GM21390 (cell line): ENCODE data around the gene SPECC1.
"Not testable (repeated sequence)": the region's sequence is repeated elsewhere in the genome, so short reads cannot be mapped to it uniquely, and the experiment has no call there.

Experiments
- ATAC-seq: cut with Tn5 transposase; IDR thresholded peaks from one replicate; pipeline ENCODE4 v1.9.1; 2021; ENCODE audit not compliant: unreplicated experiment

Gene SPECC1

DNA sequence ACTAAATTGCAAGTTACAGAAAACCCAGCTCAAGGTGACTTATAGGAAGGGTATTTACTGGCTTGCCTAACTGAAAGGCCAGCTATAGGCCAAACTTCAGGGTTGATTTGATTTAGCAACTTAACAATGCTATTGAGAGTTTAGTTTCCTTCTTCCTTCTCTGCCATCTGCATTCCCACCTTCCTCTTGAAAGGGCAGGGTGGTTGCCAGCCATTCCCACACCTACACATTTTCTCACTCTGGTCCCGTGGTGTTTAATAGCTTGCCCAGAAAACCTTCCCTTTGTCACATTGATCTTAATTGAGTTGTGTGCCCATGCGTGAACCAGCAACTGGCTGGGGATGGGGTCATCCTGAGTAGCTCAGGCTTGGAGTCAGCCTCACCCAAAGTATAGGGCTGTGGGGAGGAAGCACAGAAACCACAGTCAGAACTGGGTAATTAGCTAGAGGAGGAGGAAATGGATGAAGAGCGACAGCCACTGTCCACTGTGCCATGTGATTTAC lies 194.7 kb downstream of the SPECC1 start:
- ATAC-seq = no peak

DNA sequence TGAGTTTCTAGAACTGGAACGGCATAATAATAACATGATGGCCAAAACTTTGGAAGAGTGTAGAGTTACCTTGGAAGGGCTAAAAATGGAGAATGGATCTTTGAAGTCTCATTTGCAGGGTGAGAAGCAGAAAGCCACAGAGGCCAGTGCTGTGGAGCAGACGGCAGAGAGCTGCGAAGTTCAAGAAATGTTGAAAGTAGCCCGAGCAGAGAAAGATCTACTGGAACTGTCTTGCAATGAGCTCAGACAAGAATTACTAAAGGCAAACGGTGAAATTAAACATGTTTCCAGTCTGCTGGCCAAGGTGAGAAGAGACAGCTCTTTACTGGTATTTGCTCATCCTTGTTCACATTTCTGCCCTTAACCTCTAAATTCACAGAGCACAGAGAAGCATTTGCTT lies 196.4 kb downstream of the SPECC1 start:
- ATAC-seq = no peak

DNA sequence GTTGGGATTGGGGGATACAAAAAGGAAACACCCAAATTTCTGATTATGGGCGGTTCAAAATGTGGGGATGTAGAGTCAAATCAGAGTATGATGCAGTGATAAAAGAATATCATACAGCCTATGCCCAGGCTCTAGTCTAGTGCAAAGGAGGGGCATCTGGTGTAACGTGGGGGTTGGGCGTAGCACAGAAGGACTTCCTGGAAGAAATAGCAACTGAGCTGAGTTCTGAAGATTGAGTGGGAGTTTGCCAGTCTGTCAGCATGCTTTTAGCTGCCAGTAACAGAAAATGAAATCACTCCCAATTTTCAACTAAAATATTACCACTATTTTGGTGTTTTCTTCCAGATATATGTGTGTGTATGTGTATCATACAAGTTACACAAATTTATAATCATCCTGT lies 196.9 kb downstream of the SPECC1 start:
- no peak for ATAC-seq

DNA sequence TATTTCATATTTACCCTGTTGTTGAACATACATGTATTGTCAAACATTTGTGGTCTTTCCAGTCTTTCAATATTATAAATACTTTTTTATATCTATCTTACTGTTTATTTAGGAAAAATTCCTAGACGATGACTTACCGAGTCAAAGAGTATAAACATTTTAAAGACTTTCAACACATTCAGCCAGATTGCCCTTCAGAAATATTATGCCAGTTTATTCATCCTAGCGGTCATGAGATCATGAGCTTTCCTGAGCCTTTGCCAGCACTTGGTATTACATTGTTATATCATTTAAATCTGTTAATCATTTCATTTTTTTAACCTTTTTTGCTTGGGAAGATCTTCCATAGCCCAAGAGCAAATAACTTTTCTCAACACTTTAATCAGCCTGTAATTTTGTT lies 197.4 kb downstream of the SPECC1 start:
- no peak for ATAC-seq

DNA sequence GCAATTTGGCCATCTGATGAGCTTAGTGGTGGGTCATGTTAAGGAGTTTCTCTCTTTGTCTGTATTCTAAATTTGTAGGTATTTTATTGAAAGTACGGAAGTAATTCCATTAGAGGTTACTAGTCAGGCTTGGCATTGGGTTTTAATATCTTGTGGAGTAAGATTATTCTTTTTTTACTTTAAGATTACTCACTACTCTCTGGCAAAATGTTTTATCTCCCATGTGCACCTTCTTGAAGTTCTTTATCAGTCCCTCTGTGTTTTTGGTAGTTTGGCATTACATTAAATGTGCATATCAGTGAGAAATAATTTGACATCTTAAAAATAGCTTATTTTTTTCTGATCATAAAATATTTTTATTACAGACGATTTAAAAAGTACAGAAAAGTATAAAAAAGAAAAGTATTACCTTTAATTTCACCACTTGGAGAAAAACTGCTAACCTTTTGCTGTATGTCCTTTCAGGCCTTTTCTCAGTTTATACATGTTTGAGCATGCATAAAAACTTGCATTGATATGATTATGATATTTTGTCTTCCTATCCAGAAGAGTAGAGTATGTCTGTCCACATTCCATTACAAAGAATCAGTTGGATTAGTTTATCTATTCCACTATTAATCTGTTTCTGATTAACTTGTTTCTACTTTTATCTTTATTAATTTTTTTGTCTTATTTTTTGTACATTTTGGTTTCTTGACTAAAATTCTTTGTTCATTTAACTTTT lies 198.3 kb downstream of the SPECC1 start:
- no peak for ATAC-seq

DNA sequence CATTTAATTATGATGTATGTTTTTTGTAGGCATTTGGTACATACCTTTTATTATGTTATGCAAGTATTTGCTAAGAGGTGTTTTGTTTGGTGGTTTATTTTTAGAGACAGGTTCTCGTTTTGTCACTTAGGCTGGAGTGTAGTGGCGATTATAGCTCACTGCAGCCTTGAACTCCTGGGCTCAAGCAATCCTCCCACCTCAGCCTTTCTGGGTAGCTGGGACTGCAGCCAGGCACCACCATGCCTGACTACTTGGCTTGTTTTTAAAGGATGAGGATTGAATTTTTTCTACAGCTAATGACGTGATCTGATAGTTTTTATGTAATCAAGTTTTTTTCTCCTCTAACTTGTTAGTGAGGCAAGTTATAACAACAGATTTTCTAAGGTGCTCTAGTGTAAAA lies 199.6 kb downstream of the SPECC1 start:
- ATAC-seq = no peak

DNA sequence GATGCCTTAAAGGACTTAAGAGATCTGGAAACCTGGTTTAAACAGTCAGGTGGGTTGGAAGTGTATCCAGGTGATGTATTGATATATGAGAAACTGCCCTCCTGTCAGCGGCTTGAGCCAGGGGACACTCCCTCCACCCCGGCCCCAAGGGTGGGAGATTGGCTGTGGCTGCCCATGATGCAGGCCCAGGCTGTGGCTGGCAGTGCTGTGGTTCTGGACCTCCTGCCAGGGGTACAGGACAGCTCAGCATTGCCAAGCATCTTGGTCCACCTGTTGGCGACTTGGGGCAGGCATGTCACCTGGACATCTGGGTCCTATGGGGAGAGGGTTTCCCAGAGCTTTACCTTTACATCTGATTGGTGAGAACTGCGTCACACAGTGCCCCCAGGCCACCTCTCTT lies 201.0 kb downstream of the SPECC1 start:
- no peak for ATAC-seq

DNA sequence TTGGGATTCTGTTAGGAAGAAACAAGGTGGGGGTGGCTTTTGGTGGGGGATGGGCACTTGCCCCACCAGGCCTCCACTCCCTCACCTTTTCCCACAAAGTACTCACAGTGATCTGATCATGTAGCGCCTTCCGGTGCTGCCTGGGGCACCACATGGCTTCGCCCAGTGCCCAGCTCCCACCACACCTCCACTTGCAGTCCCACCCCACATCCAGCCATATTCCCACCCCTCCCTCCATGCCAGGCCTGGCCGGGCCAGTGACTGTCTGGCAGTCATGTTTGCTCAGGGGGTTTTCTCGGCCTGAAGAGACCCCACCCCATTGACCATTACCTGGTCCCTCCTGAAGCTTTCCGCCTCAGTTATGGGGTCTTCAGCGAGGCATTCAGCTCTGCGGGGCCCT lies 201.5 kb downstream of the SPECC1 start:
- ATAC-seq = no peak

DNA sequence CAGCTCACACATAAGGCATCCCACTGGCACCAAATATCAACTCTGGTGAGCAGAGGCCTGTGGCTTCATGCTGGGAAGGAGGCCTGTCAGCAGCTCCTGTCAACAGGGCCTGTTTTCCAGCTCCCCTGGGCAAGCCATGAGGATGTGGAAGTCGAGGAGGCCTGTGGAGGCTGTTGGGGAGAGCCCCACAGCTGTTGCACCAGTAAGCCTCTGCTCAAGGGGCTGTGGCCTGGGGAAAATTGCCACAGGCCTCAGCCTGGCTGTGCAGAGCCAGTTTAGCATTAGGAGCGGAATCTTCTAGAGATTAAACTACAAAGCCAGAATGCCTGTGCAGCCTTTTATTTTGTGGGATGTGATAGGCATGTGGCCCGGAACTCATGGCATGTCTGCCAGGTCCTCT lies 202.1 kb downstream of the SPECC1 start:
- ATAC-seq = no peak

DNA sequence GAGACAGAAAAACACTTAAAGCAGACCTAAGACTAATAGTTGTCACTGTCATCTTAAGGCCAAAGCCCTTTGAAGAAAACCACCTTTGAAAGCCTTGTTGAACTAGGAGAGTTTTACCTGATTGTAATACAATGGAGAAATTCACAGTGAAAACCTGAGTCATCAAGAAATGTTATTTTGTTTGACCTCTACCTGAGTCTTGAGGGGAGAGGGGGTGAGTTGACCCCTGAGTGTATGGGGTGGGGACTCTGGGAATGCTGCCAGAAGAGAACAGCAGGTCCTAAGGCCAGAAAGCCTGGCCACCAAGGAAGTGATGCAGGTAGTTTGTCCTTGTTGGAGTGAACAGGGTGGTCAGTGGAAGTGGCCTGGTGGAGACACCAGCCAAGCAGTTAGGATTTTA lies 204.3 kb downstream of the SPECC1 start:
- no peak for ATAC-seq

DNA sequence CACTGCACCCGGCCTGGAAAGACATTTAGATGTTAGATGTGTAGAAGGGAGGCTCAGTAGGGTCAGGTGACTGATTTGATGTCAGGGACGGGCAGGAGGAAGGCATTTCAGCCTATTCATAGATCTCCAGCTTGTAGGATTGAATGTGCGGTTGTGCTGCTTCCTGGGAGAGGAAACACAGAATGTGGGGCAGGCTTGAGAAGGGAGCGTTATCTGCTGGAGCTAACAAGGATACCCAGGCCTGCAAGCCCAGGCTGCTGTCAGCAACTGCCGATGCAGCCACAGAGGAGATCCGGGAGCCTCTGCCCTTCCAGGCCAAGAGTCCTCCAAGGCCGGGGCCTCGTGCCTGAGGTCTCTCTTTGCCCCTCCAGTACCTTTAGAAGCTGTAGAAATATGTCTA lies 205.6 kb downstream of the SPECC1 start:
- ATAC-seq = no peak

DNA sequence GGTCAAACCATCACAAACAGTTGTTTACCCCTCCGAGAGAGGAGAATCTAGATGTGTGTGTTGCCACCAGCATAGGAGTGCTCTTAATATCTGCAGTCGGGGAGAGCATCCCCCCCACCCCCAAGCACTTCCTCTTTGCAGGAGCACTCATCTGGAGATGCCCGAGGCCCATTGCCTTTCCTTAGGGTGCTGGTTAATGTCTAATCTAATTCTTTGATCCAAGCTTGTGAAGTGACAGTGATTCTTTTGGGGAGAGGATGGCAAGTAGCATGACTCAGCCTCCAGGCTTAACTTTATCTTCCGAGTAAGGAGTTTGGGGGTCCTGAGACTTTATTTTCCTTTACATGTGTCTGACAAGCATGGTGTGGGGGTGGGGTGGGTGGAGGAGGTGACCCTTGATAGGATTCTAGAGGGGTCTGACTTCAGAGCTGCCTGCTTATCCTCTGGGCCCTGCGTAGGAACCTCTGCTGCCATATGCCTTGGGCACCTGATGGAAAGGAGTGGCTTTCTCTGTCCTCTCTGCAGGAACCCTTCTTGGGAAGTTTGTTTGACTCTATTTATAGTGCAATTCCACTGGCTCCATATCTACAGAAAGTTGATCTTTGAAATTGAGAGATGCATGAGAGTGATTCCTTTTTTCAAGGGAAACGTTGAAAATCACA lies 207.1 kb downstream of the SPECC1 start:
- ATAC-seq = no peak

DNA sequence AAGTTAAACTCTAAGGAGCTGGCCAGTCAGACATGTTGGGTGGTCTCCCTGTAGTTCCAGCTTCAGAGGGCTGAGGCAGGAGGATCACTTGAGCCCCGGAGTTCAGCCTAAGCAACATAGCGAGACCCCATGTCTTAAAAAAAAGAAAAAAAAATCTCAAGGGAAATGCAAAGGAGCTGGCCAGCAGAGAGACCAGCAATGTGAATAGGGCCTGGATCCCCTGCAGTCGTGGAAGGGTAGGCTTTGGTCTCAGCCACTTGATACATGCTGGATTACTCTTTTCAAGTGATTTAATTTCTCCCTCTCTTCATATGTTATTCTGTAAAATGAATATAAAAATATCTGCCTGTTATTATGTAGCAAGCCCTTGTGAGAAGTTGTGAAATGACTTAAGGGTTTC lies 207.7 kb downstream of the SPECC1 start:
- ATAC-seq = no peak

DNA sequence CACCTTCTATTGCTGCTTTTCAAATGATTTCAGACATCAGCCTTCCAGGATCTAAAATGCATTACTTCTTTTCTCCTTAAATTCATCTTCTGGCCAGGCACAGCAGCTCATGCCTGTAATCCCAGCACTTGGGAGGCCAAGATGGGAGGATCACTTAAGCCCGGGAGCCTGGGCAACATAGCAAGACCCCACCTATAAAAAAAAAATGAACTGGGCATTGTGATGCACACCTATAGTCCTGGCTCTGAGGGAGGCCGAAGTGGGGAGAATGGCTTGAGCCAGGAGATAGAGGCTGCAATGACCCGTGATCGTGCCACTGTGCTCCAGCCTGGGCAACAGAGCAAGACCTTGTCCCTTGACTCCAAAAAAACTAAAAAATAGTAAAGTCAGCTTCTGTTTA lies 208.5 kb downstream of the SPECC1 start:
- no peak for ATAC-seq

DNA sequence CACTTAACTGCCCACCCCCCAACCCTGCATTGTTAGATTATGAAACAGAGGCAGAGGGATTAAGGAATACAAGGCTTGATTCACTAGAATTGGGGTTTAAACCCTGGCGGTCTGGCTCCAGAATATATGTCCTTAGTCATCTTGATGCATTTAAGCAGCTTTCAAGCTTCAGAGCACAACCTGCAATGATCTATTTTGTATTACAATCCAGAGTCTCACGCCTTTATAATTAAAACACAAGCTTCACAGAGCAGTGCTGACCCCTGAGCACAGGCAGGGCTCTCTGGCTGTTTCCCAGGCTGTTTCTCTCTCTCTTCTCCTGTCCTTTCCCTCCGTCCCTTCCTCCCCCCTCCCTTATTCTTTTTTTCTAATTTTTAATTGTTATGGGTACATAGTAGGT lies 209.1 kb downstream of the SPECC1 start:
- no peak for ATAC-seq

DNA sequence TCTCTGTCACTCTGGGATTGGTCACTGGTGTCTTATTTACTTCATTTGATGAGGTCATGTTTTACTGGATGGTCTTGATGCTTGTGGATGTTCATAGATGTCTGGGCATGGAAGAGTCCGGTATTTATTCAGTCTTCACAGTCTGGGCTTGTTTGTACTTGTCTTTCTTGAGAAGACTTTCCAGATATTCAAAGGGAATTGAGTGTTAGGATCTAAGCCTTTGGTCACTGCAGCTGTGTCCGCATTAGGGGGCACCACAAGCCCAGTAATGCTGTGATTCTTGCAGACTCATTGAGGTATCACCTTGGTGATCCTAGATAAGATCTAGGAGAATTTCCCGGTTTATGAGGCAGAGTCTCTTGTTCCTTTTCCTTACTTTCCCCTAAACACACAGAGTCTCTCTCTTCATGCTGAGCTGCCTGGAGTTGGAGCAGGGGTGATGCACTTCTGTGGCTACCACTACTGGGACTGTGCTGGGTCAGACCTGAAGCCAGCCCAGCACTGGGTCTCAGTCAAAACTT lies 214.7 kb downstream of the SPECC1 start:
- ATAC-seq = no peak

DNA sequence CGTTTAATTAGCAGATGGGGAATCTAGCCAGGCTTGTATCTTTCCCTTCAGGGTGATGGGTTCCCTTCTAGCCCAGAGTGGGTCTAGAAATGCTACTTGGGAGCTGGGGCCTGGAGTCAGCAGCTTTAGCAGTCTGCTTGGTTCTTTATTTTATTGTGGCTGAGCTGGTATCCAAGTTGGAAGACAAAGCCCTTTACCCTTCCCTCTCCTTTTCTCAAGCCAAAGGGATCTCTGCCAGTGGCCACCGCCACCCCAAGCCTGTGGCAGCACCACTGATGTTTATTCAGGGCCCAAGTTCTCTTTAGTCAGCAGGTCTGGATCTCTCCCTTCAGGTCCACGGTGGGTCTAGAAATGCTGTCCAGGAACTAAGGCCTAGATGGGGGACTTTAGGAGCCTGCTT lies 215.2 kb downstream of the SPECC1 start:
- ATAC-seq = no peak

DNA sequence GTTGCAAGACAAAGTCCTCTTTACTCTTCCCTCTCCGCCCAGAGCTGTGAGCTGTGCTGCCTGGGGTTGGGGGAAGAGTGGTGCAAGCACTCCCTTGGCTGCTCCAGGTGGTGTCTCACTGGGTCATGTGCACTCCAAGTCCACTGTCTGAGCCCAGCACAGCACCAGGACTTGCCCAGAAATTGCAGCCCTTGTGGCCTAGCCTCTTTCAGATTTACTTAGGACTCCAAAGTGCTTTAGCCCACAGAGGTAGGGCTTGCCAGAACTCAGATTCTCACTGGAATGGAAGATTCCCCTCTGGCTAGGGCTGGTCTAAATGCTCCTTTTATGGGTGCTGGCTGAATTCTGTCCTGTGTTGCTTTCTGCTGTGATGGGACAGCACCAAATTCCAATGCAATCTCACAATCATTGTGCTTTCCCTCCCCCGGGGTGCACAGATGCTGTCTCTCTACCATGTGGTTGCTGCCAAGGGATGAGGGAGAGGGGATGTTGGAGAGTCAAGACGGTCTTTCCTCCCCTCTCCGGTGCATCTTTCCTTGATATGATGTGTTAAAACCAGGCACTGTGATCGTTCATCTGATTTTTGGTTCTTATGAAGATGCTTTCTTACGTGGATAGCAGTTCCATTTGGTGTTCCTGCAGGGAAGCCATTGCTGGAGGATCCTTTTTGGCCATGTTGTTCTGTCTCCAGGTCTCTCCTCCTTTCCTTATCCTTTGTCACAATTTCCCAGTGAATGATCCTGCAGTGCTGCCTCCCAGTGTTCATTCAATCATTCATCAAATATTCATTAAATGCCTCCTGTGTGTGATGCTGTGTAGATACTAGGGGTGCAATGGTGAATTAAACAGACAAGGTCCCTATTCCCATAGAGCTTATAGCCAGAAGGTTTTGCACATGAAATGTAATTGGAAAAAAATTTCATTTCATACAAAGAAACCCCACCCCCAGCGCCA lies 216.3 kb downstream of the SPECC1 start:
- no peak for ATAC-seq

DNA sequence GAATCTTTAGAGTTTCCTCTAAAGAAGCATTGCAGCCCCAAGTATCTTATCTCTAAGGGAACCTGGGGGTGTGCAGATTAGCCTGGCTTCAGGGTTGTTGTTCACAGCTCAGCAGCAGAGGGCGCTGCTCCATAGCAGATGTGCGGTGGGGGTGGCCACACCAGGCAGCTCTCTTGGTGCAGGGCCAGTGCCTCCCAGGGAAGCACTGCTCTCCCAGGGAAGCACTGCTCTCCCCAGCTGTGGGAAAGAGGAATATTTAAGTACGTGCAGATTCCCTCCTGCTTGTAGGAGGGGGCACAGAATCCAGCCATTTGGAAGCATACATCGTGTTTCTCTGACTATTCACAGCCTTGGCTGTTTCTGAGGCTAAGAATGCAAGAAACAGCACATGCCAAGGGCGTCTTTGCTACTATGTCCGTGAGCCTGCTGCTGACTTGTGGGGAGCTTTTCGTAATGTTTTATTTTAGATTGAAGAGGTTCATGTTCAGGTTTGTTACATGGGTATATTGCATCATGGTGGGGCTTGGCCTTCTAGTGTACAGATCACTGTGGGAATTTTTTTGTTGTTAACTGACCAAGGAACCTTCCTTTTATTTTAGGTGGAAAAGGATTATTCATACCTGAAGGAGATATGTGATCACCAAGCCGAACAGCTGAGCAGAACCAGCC lies 217.8 kb downstream of the SPECC1 start:
- no peak for ATAC-seq

DNA sequence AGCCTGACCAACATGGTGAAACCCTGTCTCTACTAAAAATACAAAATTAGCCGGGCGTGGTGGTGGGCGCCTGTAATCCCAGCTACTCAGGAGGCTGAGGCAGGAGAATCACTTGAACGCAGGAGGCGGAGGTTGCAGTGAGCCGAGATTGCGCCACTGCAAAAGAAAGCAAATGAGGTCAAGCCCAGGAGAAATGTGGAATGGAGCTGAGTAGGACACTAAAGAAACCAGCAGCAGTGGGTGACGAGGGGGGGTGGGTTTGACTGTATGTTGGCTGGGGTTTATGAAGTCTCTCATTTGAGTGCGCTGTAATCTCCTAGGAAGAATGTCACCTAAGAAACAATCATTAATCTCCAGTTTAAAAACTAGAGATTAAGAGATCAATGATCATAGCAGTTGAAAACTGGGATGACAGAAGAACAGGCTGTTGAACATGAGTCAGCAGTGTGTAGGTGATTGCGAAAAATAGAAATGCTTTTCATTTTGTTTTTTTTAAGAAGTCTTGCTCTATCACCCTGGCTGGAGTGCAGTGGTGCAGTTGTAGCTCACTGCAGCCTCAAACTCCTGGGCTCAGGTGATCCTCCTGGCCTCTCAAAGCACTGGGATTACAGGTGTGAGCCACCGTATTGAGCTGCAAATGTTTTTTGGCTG lies 218.7 kb downstream of the SPECC1 start:
- not testable (repeated sequence) for ATAC-seq
